Stimulated activated CD8-positive, alpha-beta memory T cell treated with anti-CD3 and anti-CD28 coated beads, Interleukin-15, amount 100 ng/mL, for 24 hours (primary cell): ENCODE data around the gene FAM110D.

ENCODE experiments used
- DNase-seq: peaks from one replicate; pipeline ENCODE4 v3.0.0-alpha.2; 2020; ENCODE audit warnings: low read depth

FAM110D gene

GRCh38 chr1:26129778-26130177 lies 29.1 kb upstream of the FAM110D start:
- no peak for DNase-seq

DNA sequence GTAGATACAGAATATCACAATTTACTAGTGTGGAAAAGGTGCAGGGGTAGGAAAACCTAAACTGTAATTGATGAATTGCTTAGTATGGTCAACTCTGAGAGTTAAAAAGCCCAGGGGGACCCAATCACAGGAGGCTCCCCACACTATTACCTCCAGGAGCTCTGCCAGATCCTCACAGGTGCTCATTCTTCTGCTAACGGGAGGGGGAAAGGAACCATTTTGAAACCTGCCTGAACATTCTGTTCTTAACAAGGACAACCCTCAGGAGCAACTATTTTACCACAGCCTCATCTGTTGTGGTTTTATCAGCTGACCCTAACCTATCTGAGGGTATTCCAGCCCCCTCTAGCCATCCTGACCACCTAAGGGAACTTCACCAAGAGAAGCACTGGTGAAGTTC lies 28.2 kb upstream of the FAM110D start:
- no peak for DNase-seq

GRCh38 chr1:26132128-26132833 lies 26.6 kb upstream of the FAM110D start:
- DNase-seq = no peak

DNA sequence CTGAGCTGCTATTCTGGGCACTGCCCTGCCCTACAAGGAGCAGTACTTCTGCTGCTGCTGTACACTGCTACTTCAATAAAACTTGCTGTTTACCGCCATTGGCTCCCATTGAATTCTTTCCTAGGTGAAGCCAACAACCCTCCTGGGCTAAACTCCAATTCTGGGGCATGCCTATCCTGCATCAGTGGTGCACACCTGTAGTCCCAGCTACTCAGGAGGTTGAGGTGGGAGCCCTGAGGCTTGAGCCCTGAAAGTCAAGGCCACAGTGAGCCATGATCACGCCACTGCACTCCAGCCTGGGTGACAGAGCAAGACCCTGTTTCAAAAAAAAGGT lies 26.1 kb upstream of the FAM110D start:
- DNase-seq = no peak

- DNase-seq = no peak
These were observed 24.4 kb upstream of the FAM110D start for GRCh38 chr1:26134466-26134865.

- DNase-seq = no peak
These were observed 19.8 kb upstream of the FAM110D start for GRCh38 chr1:26138974-26139558.

- no peak for DNase-seq
These were observed 16.7 kb upstream of the FAM110D start for GRCh38 chr1:26142159-26142558.

- no peak for DNase-seq
These were observed 13.6 kb upstream of the FAM110D start for GRCh38 chr1:26145041-26145959.

DNA sequence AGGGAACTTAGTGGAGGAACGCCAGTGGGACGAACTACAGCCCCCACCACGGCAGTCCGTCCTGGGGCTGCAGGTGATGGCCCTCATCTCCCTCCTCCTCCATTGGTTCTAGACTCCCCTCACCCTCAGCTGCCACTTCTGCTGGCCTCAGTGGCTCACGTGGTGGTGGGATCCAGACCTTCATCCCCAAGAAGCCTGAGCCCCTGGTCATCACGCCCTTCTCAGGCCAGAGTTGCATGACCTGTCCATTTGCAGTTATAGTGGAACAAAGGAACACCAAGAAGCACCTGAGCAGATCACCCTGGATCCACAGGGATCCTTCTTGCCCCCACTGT lies 13.0 kb upstream of the FAM110D start:
- no peak for DNase-seq

GRCh38 chr1:26148887-26149286 lies 10.0 kb upstream of the FAM110D start:
- no peak for DNase-seq

DNA sequence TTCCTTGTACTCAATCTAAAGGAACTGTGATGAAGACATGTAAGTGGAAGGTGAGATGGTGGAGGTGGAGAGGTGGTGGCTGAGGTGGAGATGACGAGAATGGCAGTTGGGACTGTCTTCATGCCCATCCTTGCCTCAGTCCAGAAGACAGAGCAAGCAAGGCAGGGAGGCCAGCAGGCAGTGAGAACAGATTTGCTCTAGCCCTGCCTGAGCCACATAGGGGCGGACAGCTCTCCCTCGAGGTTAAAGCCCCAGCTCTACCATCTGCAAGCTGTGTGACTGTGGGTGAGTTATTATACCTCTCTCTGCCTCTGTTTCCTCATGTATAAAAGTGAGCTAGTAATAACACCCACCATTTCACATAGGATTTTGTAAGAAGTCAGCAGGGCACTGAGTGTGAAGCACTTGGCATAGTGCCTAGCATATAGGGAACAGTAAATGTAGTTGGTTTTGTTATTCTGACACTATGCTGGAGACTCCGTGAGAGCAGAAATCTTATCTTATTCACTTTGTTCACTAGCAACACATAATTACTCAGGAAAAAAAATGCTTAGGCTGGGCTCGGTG lies 4.8 kb upstream of the FAM110D start:
- no peak for DNase-seq

- DNase-seq = no peak
These were observed 4.1 kb upstream of the FAM110D start for GRCh38 chr1:26154750-26155149.

DNA sequence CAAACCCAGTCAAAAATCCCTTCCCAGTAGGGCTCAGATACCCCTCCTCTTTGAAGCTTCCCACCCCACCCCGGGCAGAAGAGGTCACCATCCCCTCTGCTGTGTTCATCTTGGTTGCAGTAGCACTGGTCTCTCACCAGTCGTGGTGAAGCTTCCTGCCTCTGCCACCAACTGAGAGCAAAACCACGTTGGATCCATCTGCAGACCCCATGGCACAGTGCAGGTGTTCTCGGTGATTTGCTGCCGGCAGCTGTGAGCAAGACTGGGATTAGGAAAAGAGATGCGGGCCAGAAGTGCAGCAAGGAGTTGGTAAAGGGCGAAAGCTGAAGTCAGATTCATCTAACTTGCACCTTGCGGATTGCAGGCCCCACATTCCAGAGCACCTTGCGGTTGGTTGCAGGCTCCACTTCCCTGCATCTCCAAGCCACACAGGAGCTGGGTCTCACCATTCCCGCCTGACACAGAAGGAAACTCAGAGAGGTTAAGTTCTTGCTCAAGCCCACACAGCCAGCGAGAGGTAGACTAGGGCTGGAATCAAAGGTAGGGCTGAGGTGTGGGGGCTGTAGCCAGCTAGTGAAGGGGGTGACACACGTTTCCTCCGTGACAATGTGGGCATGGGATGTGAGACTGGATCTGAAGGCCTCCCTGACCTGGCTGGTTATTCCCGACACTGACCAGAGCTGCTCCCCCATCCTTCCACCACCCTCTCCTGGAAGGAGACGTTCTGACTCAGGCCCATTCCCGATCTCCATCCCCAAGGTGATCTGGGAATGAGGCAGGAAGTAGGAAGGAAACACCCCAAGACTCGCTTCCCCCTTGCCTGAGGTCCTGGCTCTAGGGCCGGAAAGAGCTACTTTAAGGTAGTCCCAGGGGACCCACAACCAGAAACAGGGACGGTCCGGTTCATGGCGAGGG lies 3.3 kb upstream of the FAM110D start:
- no peak for DNase-seq

DNA sequence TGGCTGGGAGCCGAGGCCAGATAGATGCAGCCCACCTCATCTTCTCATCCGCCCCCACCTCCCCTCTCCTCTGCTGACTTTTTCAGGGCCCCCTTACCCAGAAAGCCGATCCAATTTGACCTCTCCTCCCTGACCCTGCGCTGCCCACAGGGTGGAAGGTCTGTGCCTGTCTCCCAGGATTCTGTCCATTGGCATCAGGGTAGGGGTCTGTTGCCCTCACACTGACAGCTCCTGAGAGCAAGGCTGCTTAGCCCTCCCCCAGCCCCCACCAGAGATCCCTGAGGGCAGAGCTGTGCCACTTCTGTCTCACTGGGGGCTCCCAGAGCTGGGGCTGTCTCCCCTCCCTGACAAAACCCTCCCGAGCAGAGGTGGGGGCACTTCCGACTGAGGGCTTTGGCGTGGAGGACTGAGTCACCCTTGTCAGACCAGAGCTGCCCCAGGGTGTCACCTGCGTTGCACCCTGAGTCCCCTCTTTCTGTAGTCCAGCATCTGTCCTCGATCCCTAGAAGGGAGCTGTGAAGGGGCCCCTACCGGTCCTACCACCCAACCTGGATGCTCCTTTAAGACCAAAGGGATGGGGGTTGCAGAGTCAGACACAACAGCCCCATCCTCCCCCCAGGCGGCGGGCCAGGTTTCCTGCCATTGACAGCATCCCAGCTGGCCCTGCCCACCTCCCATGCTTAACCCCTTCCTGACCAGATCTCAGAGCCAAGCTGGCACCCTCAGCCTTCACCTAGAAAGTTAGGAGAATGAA lies 2.4 kb upstream of the FAM110D start:
- no peak for DNase-seq

DNA sequence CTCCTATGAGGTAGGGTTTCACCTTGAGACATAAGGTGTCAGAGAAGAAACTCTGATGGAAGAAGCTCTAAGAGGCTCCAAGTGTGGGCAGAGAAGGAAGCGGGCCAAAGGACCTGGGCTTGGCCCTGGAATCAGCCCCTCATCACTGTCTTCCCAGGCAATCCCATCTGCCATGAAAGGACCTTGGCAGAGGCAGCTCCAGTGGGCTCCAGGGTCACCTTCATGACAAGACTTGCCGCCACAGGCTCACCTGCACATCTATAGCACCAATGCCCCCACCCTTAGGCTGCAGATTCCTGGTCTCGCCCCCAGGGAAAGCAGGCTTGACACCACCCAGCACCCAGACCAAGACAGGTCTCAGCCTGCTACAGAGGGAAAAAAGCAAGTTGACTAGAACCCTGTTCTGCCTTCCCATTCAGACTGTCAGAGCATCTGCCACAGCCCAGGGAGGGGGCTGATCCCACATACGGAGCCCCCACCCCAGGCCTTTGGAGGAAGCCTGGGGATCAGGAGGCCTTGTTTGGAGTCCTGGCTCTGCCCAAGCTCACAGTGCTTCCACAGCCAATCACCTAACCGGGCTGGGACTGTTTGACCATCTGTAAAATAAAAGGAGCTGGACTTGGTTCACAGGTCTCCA lies 490 bp upstream of the FAM110D start:
- no peak for DNase-seq

GRCh38 chr1:26159743-26160039 lies 812 bp downstream of the FAM110D start:
- DNase-seq = no peak

DNA sequence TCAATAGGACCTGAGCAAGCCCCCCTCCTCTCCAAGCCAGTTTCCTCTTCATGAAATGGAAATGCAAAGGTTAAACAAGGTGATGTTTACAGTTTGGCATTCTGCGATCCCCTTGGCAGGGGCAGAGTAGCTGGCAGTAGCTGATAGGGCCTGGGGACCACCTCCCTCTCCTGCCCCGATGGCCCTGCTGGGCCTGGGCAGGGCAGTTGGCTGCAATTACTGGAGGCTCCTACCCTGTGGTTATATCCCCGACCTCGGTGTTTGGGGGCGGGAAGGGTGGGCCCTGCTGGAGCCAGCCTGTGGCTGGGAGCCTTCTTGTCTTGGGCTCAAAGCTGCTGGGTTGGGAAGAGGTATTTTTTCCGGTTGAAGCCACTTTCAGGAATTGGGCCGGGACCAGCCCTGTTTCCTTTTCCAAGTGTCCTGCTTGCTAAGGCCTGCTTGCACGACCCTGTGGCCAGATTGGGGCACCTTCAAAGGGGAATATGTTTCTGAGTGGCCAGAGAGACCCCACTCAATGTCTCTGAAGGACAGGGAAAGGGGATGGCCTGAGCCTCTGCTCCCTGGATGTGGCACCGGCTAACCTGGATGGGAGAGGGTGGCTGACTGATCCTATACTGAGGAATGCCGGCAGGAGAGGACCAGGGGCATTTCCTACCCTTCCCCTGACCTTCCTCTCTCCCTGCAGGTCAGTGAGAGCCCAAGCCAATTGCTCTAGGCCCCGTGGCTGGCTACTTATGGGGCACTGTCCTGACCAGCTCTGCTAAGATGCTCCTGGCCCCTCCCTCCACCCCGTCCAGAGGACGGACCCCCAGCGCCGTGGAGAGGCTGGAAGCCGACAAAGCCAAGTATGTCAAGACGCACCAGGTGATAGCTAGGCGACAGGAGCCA lies 1.9 kb downstream of the FAM110D start:
- DNase-seq = no peak

GRCh38 chr1:26161415-26162219 lies 2.7 kb downstream of the FAM110D start:
- no peak for DNase-seq

- no peak for DNase-seq
These were observed 3.4 kb downstream of the FAM110D start for GRCh38 chr1:26162220-26162709.
